ENCODE measurements around the gene SETBP1. TPM values are rescaled to one million over a fixed set of nuclear protein-coding genes. Genes with fewer than 3 reads are reported as not detected.

The SETBP1 gene
- total RNA-seq, 1 donor from 2014 or later, result 25.8 TPM

GRCh38 chr18:44732599-44732998 lies 51.9 kb downstream of the SETBP1 start:
- Histone ChIP-seq H3K27me3 (ENCODE audit: low read depth) (no peaks in the 10 kb centered on the region), H3K4me3 (no peak overlapping the region), H3K9me3 (no peaks in the 10 kb centered on the region), H3K4me1 (peaks cover 35% of the 10 kb centered on the region), H3K36me3 (no peaks in the 10 kb centered on the region), H3K27ac (no peak overlapping the region)
- no peak for TF ChIP-seq CTCF (IDR thresholded peaks at IDR 0.05)
- intact Hi-C loops (cut with DNase I), result no loop called here
- ATAC-seq (no peak), DNase-seq (no peak)

- Histone ChIP-seq H3K4me3 (no peak overlapping the region), H3K36me3 (no peaks in the 10 kb centered on the region), H3K27ac (no peak overlapping the region), H3K4me1 (peaks cover 32% of the 10 kb centered on the region), H3K27me3 (ENCODE audit: low read depth) (no peaks in the 10 kb centered on the region), H3K9me3 (no peaks in the 10 kb centered on the region)
- DNase-seq, result no peak
- peak; percentile 41 to 51 for ATAC-seq
- TF ChIP-seq CTCF (IDR thresholded peaks at IDR 0.05), result no peak
- intact Hi-C loops (cut with DNase I), result no loop called here
Measured at GRCh38 chr18:44733069-44733753, 52.5 kb downstream of the SETBP1 start.

- H3K27ac ChIP-seq, result no peak overlapping the region
- DNase-seq, result no peak
- no peaks in the 10 kb centered on the region for H3K9me3 ChIP-seq
- no peak overlapping the region for H3K4me3 ChIP-seq
- H3K36me3 ChIP-seq, result no peaks in the 10 kb centered on the region
- peaks cover 28% of the 10 kb centered on the region for H3K4me1 ChIP-seq
- no peaks in the 10 kb centered on the region for H3K27me3 ChIP-seq (ENCODE audit: low read depth)
- intact Hi-C loops (cut with DNase I), result no loop called here
- TF ChIP-seq CTCF (IDR thresholded peaks at IDR 0.05), result no peak
- ATAC-seq, result no peak
Measured at GRCh38 chr18:44733754-44734465, 53.2 kb downstream of the SETBP1 start.

GRCh38 chr18:44735096-44735495 lies 54.4 kb downstream of the SETBP1 start:
- Histone ChIP-seq H3K36me3 (no peaks in the 10 kb centered on the region), H3K9me3 (no peaks in the 10 kb centered on the region), H3K27me3 (ENCODE audit: low read depth) (no peaks in the 10 kb centered on the region), H3K4me3 (no peak overlapping the region), H3K27ac (no peak overlapping the region), H3K4me1 (peaks cover 18% of the 10 kb centered on the region)
- ATAC-seq (no peak), DNase-seq (no peak)
- intact Hi-C loops (cut with DNase I), result no loop called here
- no peak for TF ChIP-seq CTCF (IDR thresholded peaks at IDR 0.05)

GRCh38 chr18:44736664-44737380 lies 56.1 kb downstream of the SETBP1 start:
- no peaks in the 10 kb centered on the region for H3K36me3 ChIP-seq
- no peaks in the 10 kb centered on the region for H3K27me3 ChIP-seq (ENCODE audit: low read depth)
- H3K9me3 ChIP-seq, result no peaks in the 10 kb centered on the region
- intact Hi-C loops (cut with DNase I), result no loop called here
- no peak overlapping the region for H3K27ac ChIP-seq
- ATAC-seq (no peak), DNase-seq (no peak)
- H3K4me1 ChIP-seq, result peaks cover 8% of the 10 kb centered on the region
- no peak for TF ChIP-seq CTCF (IDR thresholded peaks at IDR 0.05)
- no peak overlapping the region for H3K4me3 ChIP-seq

All from lower lobe of right lung (tissue), 2 donors.